GM12874 (cell line): ENCODE results near the gene CELF2.

Experiments used
- CTCF ChIP-seq: IDR thresholded peaks from 2 replicates; pipeline ENCODE4 v1.5.1; 2011; ENCODE audit warnings: low read depth, mild to moderate bottlenecking, control low read depth, low read length, moderate library complexity; ENCODE audit not compliant: insufficient read depth

CELF2 gene

GRCh38 chr10:11004144-11005077, 13.3 kb upstream of the CELF2 start:
- TF ChIP-seq CTCF = no peak

- no peak for TF ChIP-seq CTCF
Observed at GRCh38 chr10:11005725-11006427, 11.8 kb upstream of the CELF2 start.

GRCh38 chr10:11006428-11006825, 11.2 kb upstream of the CELF2 start:
- TF ChIP-seq CTCF = no peak

- no peak for TF ChIP-seq CTCF
Observed at GRCh38 chr10:11007476-11008020, 10.1 kb upstream of the CELF2 start.

GRCh38 chr10:11009471-11010308, 8.0 kb upstream of the CELF2 start:
- TF ChIP-seq CTCF = no peak

- TF ChIP-seq CTCF = no peak
Observed at GRCh38 chr10:11010582-11010981, 7.1 kb upstream of the CELF2 start.
